GM19043 (cell line): ENCODE measurements around the gene SCFD2.
"Not testable (repeated sequence)": the region's sequence is repeated elsewhere in the genome, so short reads cannot be mapped to it uniquely, and the experiment has no call there.

ENCODE experiments used
- ATAC-seq: cut with Tn5 transposase; IDR thresholded peaks from one replicate; pipeline ENCODE4 v1.9.1; 2021; ENCODE audit warnings: low read depth; ENCODE audit not compliant: unreplicated experiment

Gene SCFD2

GRCh38 chr4:53156896-53157295 lies 209.0 kb downstream of the SCFD2 start:
- ATAC-seq, result no peak

GRCh38 chr4:53152467-53152866 lies 213.4 kb downstream of the SCFD2 start:
- ATAC-seq, result no peak

- no peak for ATAC-seq
Observed at GRCh38 chr4:53151489-53151788, 214.4 kb downstream of the SCFD2 start.

- no peak for ATAC-seq
Observed at GRCh38 chr4:53150631-53151488, 215.0 kb downstream of the SCFD2 start.

GRCh38 chr4:53147711-53148110 lies 218.2 kb downstream of the SCFD2 start:
- no peak for ATAC-seq

GRCh38 chr4:53147197-53147596 lies 218.7 kb downstream of the SCFD2 start:
- no peak for ATAC-seq

- ATAC-seq, result no peak
Observed at GRCh38 chr4:53141308-53141707, 224.6 kb downstream of the SCFD2 start.

GRCh38 chr4:53139256-53139655 lies 226.6 kb downstream of the SCFD2 start:
- not testable (repeated sequence) for ATAC-seq

GRCh38 chr4:53137468-53137867 lies 228.4 kb downstream of the SCFD2 start:
- ATAC-seq, result no peak

GRCh38 chr4:53136954-53137353 lies 228.9 kb downstream of the SCFD2 start:
- ATAC-seq, result no peak

- no peak for ATAC-seq
Observed at GRCh38 chr4:53132132-53132891, 233.5 kb downstream of the SCFD2 start.

GRCh38 chr4:53131562-53131925 lies 234.3 kb downstream of the SCFD2 start:
- no peak for ATAC-seq

GRCh38 chr4:53130896-53131561 lies 234.8 kb downstream of the SCFD2 start:
- no peak for ATAC-seq

GRCh38 chr4:53128706-53129357 lies 237.0 kb downstream of the SCFD2 start:
- no peak for ATAC-seq

GRCh38 chr4:53128231-53128630 lies 237.6 kb downstream of the SCFD2 start:
- ATAC-seq, result no peak

- no peak for ATAC-seq
Observed at GRCh38 chr4:53127365-53127764, 238.5 kb downstream of the SCFD2 start.

- no peak for ATAC-seq
Observed at GRCh38 chr4:53126099-53126498, 239.8 kb downstream of the SCFD2 start.

GRCh38 chr4:53123819-53124218 lies 242.0 kb downstream of the SCFD2 start:
- no peak for ATAC-seq

GRCh38 chr4:53123171-53123570 lies 242.7 kb downstream of the SCFD2 start:
- ATAC-seq, result no peak

- ATAC-seq, result no peak
Observed at GRCh38 chr4:53122280-53123116, 243.4 kb downstream of the SCFD2 start.
